ENCODE measurements around the gene PAFAH2.

PAFAH2 gene

GRCh38 chr1:26012864-26013263 is 15.0 kb upstream of the PAFAH2 start:
- Histone ChIP-seq H3K27me3 (ENCODE audit: control insufficient read depth, insufficient read depth, low read length) (no peaks in the 10 kb centered on the region), H3K4me1 (ENCODE audit: control insufficient read depth, insufficient read depth, low read length) (peaks cover 3% of the 10 kb centered on the region), H3K9me3 (ENCODE audit: control insufficient read depth, insufficient read depth, low read length) (no peaks in the 10 kb centered on the region), H3K4me3 (ENCODE audit: low read length) (no peak overlapping the region), H3K27ac (ENCODE audit: low read length) (no peak overlapping the region), H3K36me3 (ENCODE audit: control insufficient read depth, insufficient read depth, low read length) (no peaks in the 10 kb centered on the region)
- WGBS (ENCODE audit: insufficient coverage, insufficient read length): no CpG with 5 or more reads among the region's 3 CpGs
- DNase-seq (ENCODE audit: low read depth, low spot score): no peak

DNA sequence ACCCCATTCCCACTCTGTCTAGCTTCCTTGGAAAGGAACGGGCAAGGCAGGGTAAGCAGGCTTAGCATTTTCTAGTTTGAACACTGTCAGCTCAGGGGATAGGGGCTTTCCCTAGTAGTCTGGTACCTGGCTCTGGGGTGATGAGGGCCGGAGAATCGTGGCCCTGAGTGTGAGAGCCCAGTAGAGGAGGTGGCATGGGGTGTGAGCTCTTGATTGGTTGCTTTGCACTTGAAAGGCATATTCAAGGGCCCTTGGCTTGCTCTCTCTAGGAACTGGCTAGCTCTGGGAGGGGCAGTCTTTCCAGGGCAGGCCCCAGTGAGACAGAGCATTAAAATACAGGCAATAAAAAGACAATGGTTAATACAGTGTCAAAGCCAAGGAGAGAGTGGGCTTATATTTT is 13.0 kb upstream of the PAFAH2 start:
- Histone ChIP-seq H3K9me3 (ENCODE audit: control insufficient read depth, insufficient read depth, low read length) (no peaks in the 10 kb centered on the region), H3K27ac (ENCODE audit: low read length) (no peak overlapping the region), H3K4me3 (ENCODE audit: low read length) (no peak overlapping the region), H3K27me3 (ENCODE audit: control insufficient read depth, insufficient read depth, low read length) (no peaks in the 10 kb centered on the region), H3K4me1 (ENCODE audit: control insufficient read depth, insufficient read depth, low read length) (peaks cover 3% of the 10 kb centered on the region), H3K36me3 (ENCODE audit: control insufficient read depth, insufficient read depth, low read length) (no peaks in the 10 kb centered on the region)
- DNase-seq (ENCODE audit: low read depth, low spot score): no peak
- WGBS (ENCODE audit: insufficient coverage, insufficient read length): no CpG with 5 or more reads among the region's 3 CpGs

DNA sequence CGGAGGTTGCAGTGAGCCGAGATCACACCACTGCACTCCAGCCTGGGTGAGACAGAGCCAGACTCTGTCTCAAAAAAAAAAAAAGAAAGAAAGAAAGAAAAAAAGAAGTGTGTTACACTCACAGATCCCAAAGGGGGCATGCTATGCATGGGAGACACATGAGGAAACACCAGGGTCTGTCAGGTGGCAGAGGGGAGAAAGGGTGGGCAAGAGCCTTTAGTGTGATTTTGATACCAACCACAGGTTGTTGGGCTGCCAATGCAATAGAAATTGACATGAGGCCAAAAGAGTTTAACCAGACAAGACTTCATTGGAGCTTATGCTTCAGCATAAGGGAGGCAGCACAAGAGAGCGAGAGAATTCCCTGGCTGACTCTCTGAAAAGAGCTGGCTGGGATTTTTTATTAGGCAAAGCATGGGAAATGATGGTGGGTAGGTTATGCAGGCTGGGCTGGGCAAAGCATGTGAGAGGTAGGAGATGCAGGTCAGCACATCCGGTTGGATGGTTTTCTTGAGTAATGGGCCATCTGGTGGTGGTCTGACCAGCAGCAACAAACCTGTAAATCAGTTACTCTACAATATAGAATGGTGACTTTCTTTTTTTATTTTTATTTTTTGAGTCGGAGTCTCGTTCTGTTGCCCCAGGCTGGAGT is 12.1 kb upstream of the PAFAH2 start:
- Histone ChIP-seq H3K36me3 (ENCODE audit: control insufficient read depth, insufficient read depth, low read length) (no peaks in the 10 kb centered on the region), H3K9me3 (ENCODE audit: control insufficient read depth, insufficient read depth, low read length) (no peaks in the 10 kb centered on the region), H3K4me3 (ENCODE audit: low read length) (no peak overlapping the region), H3K27ac (ENCODE audit: low read length) (no peak overlapping the region), H3K27me3 (ENCODE audit: control insufficient read depth, insufficient read depth, low read length) (no peaks in the 10 kb centered on the region), H3K4me1 (ENCODE audit: control insufficient read depth, insufficient read depth, low read length) (peaks cover 3% of the 10 kb centered on the region)
- WGBS (ENCODE audit: insufficient coverage, insufficient read length): no CpG with 5 or more reads among the region's 6 CpGs
- no peak for DNase-seq (ENCODE audit: low read depth, low spot score)

GRCh38 chr1:26006710-26007109 is 8.8 kb upstream of the PAFAH2 start:
- peaks cover 3% of the 10 kb centered on the region for H3K4me1 ChIP-seq (ENCODE audit: control insufficient read depth, insufficient read depth, low read length)
- H3K27me3 ChIP-seq (ENCODE audit: control insufficient read depth, insufficient read depth, low read length): no peaks in the 10 kb centered on the region
- no peak overlapping the region for H3K27ac ChIP-seq (ENCODE audit: low read length)
- no peaks in the 10 kb centered on the region for H3K9me3 ChIP-seq (ENCODE audit: control insufficient read depth, insufficient read depth, low read length)
- no CpG with 5 or more reads among the region's 16 CpGs for WGBS (ENCODE audit: insufficient coverage, insufficient read length)
- no peak overlapping the region for H3K4me3 ChIP-seq (ENCODE audit: low read length)
- H3K36me3 ChIP-seq (ENCODE audit: control insufficient read depth, insufficient read depth, low read length): no peaks in the 10 kb centered on the region
- DNase-seq (ENCODE audit: low read depth, low spot score): no peak

DNA sequence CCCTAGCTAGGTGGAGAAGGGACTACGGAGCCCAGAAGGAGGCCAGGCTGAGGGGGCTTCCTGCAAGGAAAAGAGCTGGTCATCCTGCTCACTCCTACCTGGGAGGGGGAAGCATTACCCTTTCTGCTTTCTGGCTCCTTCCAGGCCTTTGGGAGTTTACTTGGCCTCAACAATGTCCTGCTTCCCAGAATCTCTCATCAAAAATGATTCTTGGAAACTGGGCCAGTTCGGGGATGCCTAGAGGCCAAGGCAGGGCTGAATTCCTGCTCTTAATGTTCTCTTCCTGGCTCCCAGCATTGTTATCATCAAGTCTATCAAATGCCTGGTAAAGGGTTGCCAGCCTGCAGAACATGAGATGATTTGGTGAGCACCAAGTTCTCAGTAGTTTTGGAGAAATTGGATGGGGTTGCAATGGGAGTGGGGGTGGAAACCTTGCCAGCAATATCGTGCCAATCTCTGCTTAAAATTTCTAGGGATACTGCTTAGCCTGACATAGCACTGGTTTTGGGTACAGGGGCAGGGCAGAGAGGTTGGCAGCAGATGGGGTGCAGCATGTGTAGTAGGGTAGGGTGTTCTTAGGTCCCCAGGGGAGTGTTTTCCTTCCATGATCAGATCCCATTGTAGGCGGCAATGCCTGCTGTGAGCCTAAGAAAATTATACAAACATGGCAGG is 7.7 kb upstream of the PAFAH2 start:
- no peaks in the 10 kb centered on the region for H3K36me3 ChIP-seq (ENCODE audit: control insufficient read depth, insufficient read depth, low read length)
- no peaks in the 10 kb centered on the region for H3K9me3 ChIP-seq (ENCODE audit: control insufficient read depth, insufficient read depth, low read length)
- no peak overlapping the region for H3K4me3 ChIP-seq (ENCODE audit: low read length)
- H3K27ac ChIP-seq (ENCODE audit: low read length): no peak overlapping the region
- no peaks in the 10 kb centered on the region for H3K27me3 ChIP-seq (ENCODE audit: control insufficient read depth, insufficient read depth, low read length)
- H3K4me1 ChIP-seq (ENCODE audit: control insufficient read depth, insufficient read depth, low read length): peaks cover 2% of the 10 kb centered on the region; the same call in 1 of the 2 replicates
- no peak for DNase-seq (ENCODE audit: low read depth, low spot score)
- WGBS (ENCODE audit: insufficient coverage, insufficient read length): no CpG with 5 or more reads among the region's 4 CpGs

- no peaks in the 10 kb centered on the region for H3K36me3 ChIP-seq (ENCODE audit: control insufficient read depth, insufficient read depth, low read length)
- H3K4me3 ChIP-seq (ENCODE audit: low read length): no peak overlapping the region
- no peaks in the 10 kb centered on the region for H3K9me3 ChIP-seq (ENCODE audit: control insufficient read depth, insufficient read depth, low read length)
- no peaks in the 10 kb centered on the region for H3K27me3 ChIP-seq (ENCODE audit: control insufficient read depth, insufficient read depth, low read length)
- H3K27ac ChIP-seq (ENCODE audit: low read length): no peak overlapping the region
- no peak for DNase-seq (ENCODE audit: low read depth, low spot score)
- no CpG with 5 or more reads among the region's 2 CpGs for WGBS (ENCODE audit: insufficient coverage, insufficient read length)
- no peaks in the 10 kb centered on the region for H3K4me1 ChIP-seq (ENCODE audit: control insufficient read depth, insufficient read depth, low read length)
Observed at GRCh38 chr1:26003756-26004155, 5.9 kb upstream of the PAFAH2 start.

- no CpG with 5 or more reads among the region's 4 CpGs for WGBS (ENCODE audit: insufficient coverage, insufficient read length)
- Histone ChIP-seq H3K27ac (ENCODE audit: low read length) (no peak overlapping the region), H3K9me3 (ENCODE audit: control insufficient read depth, insufficient read depth, low read length) (no peaks in the 10 kb centered on the region), H3K4me3 (ENCODE audit: low read length) (no peak overlapping the region), H3K27me3 (ENCODE audit: control insufficient read depth, insufficient read depth, low read length) (no peaks in the 10 kb centered on the region), H3K4me1 (ENCODE audit: control insufficient read depth, insufficient read depth, low read length) (no peaks in the 10 kb centered on the region), H3K36me3 (ENCODE audit: control insufficient read depth, insufficient read depth, low read length) (no peaks in the 10 kb centered on the region)
- no peak for DNase-seq (ENCODE audit: low read depth, low spot score)
Observed at GRCh38 chr1:26003262-26003661, 5.4 kb upstream of the PAFAH2 start.

DNA sequence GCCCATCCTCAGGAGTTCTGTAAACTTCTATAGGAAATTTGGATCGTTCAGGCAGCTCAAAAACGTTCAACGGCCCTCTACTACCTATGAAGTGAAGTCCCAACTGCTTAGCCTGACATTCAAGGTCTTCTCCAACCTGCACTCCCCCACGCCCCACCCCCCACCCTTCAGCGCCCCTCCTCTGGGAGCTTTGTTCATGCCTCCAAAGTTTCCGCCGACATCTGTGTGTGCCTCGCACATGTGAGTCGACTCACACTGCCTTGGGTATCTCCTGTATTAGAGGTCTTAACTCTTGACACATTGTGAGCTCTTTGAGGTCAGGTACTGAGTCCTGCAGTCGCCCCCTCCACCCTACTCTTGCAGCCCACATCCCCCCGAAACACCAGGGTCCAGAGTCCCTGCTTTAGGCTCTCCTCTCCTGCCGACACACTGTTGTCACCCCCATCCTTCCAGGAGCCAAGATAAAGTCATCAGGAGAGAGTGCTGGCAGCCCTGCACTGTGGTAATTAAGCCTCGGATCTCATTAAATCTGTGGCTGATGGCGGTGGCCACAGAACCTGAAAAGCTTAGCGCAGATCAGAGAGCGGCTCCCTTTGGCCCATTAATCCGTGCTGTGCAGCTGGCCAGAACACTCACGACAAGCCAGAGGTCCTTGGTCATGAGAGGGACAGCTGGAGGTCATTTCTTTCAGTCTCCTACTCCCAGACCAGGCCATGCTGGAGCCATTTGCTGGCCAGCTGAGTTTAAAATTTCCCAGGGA is 1.4 kb upstream of the PAFAH2 start:
- Histone ChIP-seq H3K36me3 (ENCODE audit: control insufficient read depth, insufficient read depth, low read length) (no peaks in the 10 kb centered on the region), H3K4me1 (ENCODE audit: control insufficient read depth, insufficient read depth, low read length) (no peaks in the 10 kb centered on the region), H3K27ac (ENCODE audit: low read length) (no peak overlapping the region), H3K9me3 (ENCODE audit: control insufficient read depth, insufficient read depth, low read length) (no peaks in the 10 kb centered on the region), H3K4me3 (ENCODE audit: low read length) (no peak overlapping the region), H3K27me3 (ENCODE audit: control insufficient read depth, insufficient read depth, low read length) (no peaks in the 10 kb centered on the region)
- no peak for DNase-seq (ENCODE audit: low read depth, low spot score)
- WGBS (ENCODE audit: insufficient coverage, insufficient read length): no CpG with 5 or more reads among the region's 18 CpGs

DNA sequence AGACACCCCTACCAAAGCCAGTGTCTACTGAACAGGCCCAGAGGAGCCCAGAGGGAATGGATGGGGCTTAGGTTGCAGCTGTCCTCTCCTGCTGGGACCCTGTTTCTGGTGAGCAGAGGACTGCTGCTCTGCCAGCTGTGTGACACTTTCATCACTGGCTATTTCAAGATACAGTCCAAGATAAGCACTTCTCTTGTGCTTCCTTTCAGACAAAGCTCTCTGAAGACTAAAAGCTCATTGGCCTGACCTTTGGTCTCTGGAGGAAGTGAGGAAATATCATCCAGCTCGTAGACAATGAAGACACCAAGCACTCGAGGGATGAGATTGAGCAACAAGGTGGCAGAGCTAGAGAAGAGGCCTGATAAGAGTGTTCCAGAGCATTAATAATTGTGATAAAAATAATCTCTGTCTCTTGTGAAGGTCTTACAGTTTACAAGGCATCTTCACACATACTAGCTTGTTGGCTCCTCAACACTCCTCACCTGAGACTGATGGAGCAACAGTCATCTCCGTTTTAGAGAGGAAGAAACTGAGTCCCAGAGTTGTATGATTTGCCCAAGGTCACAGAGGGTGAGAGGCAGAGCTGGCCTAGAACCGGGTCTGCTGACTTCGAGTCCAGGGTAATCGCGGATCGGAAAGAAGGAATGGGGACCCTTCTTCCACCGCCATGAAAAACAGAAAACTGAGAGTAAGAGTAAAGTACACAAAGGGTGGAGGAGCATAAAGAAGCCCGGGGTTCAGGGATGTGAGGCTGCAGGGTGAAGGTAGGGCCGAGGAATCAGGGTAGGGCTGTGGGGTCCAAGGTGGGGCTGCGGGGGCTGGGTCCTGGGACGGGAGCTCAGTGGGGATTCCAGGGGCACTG is 666 bp downstream of the PAFAH2 start:
- no peaks in the 10 kb centered on the region for H3K4me1 ChIP-seq (ENCODE audit: control insufficient read depth, insufficient read depth, low read length)
- H3K27ac ChIP-seq (ENCODE audit: low read length): no peak overlapping the region
- H3K9me3 ChIP-seq (ENCODE audit: control insufficient read depth, insufficient read depth, low read length): no peaks in the 10 kb centered on the region
- H3K4me3 ChIP-seq (ENCODE audit: low read length): peak overlapping the region; percentile 53; the same call in 1 of the 2 replicates
- no peaks in the 10 kb centered on the region for H3K36me3 ChIP-seq (ENCODE audit: control insufficient read depth, insufficient read depth, low read length)
- H3K27me3 ChIP-seq (ENCODE audit: control insufficient read depth, insufficient read depth, low read length): no peaks in the 10 kb centered on the region
- WGBS (ENCODE audit: insufficient coverage, insufficient read length): no CpG with 5 or more reads among the region's 13 CpGs
- no peak for DNase-seq (ENCODE audit: low read depth, low spot score)

All from iPS DF 6.9 (cell line).